ENCODE measurements around the gene RPL10A.

The RPL10A gene

GRCh38 chr6:35476004-35476403, 7.8 kb downstream of the RPL10A start:
- no peak for DNase-seq

GRCh38 chr6:35477028-35477427, 8.8 kb downstream of the RPL10A start:
- no peak for DNase-seq

GRCh38 chr6:35477551-35478179, 9.5 kb downstream of the RPL10A start:
- DNase-seq, result no peak

- DNase-seq, result no peak
These were observed 10.1 kb downstream of the RPL10A start for GRCh38 chr6:35478259-35478658.

- no peak for DNase-seq
These were observed 12.0 kb downstream of the RPL10A start for GRCh38 chr6:35480176-35480575.

- no peak for DNase-seq
These were observed 13.0 kb downstream of the RPL10A start for GRCh38 chr6:35481226-35481625.

GRCh38 chr6:35483062-35483461, 14.9 kb downstream of the RPL10A start:
- DNase-seq, result no peak

- no peak for DNase-seq
These were observed 15.3 kb downstream of the RPL10A start for GRCh38 chr6:35483490-35483889.

GRCh38 chr6:35483893-35484645, 15.9 kb downstream of the RPL10A start:
- DNase-seq, result no peak

- DNase-seq, result no peak
These were observed 16.8 kb downstream of the RPL10A start for GRCh38 chr6:35484921-35485392.

GRCh38 chr6:35485402-35485877, 17.2 kb downstream of the RPL10A start:
- no peak for DNase-seq

GRCh38 chr6:35486005-35486925, 18.1 kb downstream of the RPL10A start:
- no peak for DNase-seq

- DNase-seq, result no peak
These were observed 19.7 kb downstream of the RPL10A start for GRCh38 chr6:35487658-35488516.

- DNase-seq, result no peak
These were observed 20.3 kb downstream of the RPL10A start for GRCh38 chr6:35488517-35488862.

GRCh38 chr6:35489066-35489465, 20.9 kb downstream of the RPL10A start:
- no peak for DNase-seq

- no peak for DNase-seq
These were observed 22.0 kb downstream of the RPL10A start for GRCh38 chr6:35489995-35490791.

- DNase-seq, result no peak
These were observed 22.8 kb downstream of the RPL10A start for GRCh38 chr6:35490821-35491557.

- no peak for DNase-seq
These were observed 23.5 kb downstream of the RPL10A start for GRCh38 chr6:35491558-35492257.

- no peak for DNase-seq
These were observed 24.2 kb downstream of the RPL10A start for GRCh38 chr6:35492258-35492973.

GRCh38 chr6:35492974-35493284, 24.7 kb downstream of the RPL10A start:
- no peak for DNase-seq
